Measurements from ENCODE around the gene NXPH1.

NXPH1 gene

DNA sequence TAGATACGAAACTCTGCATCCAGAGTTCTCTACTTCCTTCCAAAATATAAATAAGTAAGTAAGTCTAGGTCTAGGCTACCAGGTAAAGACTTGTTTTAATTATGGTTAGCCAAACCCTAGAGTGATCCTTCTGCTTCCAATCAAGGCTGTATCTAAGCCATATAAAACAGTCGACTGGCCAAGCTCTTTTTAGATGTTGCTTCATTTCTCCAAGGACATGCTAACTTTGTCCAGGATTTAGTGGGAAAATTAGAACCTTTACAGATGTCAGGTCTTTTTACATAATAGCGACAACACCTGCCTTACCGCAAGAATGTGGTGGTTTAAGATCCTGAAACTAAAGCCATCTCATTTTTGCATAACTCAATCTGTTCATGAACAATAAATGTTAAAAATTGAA, 156.8 kb downstream of the NXPH1 start:
- TF ChIP-seq, protein P1, sequence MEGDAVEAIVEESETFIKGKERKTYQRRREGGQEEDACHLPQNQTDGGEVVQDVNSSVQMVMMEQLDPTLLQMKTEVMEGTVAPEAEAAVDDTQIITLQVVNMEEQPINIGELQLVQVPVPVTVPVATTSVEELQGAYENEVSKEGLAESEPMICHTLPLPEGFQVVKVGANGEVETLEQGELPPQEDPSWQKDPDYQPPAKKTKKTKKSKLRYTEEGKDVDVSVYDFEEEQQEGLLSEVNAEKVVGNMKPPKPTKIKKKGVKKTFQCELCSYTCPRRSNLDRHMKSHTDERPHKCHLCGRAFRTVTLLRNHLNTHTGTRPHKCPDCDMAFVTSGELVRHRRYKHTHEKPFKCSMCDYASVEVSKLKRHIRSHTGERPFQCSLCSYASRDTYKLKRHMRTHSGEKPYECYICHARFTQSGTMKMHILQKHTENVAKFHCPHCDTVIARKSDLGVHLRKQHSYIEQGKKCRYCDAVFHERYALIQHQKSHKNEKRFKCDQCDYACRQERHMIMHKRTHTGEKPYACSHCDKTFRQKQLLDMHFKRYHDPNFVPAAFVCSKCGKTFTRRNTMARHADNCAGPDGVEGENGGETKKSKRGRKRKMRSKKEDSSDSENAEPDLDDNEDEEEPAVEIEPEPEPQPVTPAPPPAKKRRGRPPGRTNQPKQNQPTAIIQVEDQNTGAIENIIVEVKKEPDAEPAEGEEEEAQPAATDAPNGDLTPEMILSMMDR (IDR thresholded peaks at IDR 0.05; ENCODE audit: low read length, missing control alignments), result no peak
- DNase-seq (ENCODE audit: low read depth), result no peak
- H3K4me3 ChIP-seq (replicated peaks; ENCODE audit: low read depth, low read length), result no peak overlapping the region

DNA sequence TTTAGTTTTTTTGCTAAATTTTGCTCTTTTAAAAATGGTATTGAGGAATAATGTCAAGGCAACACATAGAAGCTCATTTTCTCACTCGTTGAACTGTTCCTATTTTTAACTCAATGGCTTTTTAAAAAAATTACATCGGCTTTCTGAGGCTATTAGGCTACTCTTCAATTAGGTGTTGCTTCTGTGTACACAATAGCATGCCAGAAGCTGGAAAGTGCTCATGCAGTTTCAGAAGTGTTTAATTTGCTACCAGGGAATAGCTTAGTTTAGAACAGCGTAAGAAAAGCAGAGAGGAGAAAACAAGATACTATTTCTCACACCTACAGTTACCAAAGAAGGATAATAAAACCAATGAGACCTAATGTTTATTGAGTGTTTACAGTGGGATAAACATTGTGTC, 157.4 kb downstream of the NXPH1 start:
- DNase-seq (ENCODE audit: low read depth), result no peak
- no peak overlapping the region for H3K4me3 ChIP-seq (replicated peaks; ENCODE audit: low read depth, low read length)
- TF ChIP-seq, protein P1 (IDR thresholded peaks at IDR 0.05; ENCODE audit: low read length, missing control alignments), result no peak

- TF ChIP-seq, protein P1 (IDR thresholded peaks at IDR 0.05; ENCODE audit: low read length, missing control alignments), result no peak
- no peak overlapping the region for H3K4me3 ChIP-seq (replicated peaks; ENCODE audit: low read depth, low read length)
- no peak for DNase-seq (ENCODE audit: low read depth)
These were observed 157.9 kb downstream of the NXPH1 start for GRCh38 chr7:8591289-8591688.

DNA sequence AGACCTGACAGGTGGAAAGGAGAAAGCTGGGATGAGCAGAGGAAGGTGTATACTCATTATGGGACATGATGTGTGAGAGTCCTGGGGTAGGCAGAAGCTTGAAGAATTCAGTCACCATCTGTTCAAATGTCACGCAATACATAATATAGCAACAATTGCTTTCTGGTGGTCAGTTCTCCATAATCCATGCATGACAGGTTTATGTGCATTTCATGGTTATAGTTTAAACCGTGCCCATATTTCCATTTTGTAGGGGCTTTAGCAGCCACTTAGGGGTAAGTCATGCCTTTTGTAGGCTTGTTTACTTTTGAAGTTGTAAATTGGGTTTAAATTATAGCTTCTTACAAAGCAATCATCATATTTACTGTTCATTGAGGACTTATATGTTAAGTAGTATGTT, 158.8 kb downstream of the NXPH1 start:
- TF ChIP-seq, protein P1 (IDR thresholded peaks at IDR 0.05; ENCODE audit: low read length, missing control alignments), result no peak
- H3K4me3 ChIP-seq (replicated peaks; ENCODE audit: low read depth, low read length), result no peak overlapping the region
- DNase-seq (ENCODE audit: low read depth), result no peak

GRCh38 chr7:8594115-8594514, 160.7 kb downstream of the NXPH1 start:
- TF ChIP-seq, protein P1 (IDR thresholded peaks at IDR 0.05; ENCODE audit: low read length, missing control alignments), result no peak

DNA sequence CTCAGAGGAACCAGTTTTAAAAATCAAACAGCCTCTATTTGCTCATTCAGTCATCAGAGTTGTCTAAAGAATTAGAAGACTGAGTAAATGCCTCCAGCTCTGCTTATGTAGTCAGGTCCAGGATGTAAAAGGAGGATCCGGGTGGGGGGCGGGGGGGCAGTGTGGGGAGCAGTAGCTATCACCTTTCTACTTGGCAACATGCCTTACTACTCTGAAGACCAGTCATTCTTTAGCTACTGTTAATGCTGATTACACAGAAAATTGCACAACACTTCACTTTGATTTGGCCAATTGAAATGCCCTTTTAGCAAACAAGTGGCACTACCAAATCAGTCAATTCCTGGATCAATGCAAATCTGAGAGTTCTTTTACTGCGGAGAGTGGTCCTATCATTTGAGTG, 164.2 kb downstream of the NXPH1 start:
- H3K4me3 ChIP-seq (replicated peaks; ENCODE audit: low read depth, low read length), result no peak overlapping the region
- DNase-seq (ENCODE audit: low read depth), result no peak
- TF ChIP-seq, protein P1 (IDR thresholded peaks at IDR 0.05; ENCODE audit: low read length, missing control alignments), result no peak

More at GRCh38 chr7:8594115-8594514, 160.7 kb downstream of the NXPH1 start:
- no peak for DNase-seq (ENCODE audit: low read depth)
- H3K4me3 ChIP-seq (replicated peaks; ENCODE audit: low read depth, low read length), result no peak overlapping the region

- no peak overlapping the region for H3K4me3 ChIP-seq (replicated peaks; ENCODE audit: low read depth, low read length)
- no peak for DNase-seq (ENCODE audit: low read depth)
- TF ChIP-seq, protein P1 (IDR thresholded peaks at IDR 0.05; ENCODE audit: low read length, missing control alignments), result no peak
These were observed 167.7 kb downstream of the NXPH1 start for GRCh38 chr7:8601121-8601520.
